Measurements from ENCODE around the gene CCDC184.
"Not testable (repeated sequence)": the region's sequence is repeated elsewhere in the genome, so short reads cannot be mapped to it uniquely, and the experiment has no call there.

Gene CCDC184

DNA sequence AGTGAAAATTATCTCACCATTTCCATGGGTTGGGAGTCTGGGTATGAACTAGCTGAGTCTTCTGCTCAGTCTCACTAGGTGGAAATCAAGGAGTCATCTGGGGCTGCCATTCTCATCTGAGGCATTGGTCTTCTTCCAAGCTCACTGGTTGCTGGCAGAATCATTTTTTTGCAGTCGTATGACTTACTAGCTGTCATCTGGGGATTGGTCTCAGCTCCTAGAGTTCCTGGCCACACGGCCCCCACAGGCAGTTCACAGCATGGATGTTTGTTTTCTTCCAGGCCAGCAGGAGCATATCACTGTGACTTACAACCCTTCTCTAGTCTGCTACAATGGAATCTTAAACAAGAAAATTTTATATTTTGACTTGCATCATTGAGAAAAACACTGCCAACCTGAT is 38.2 kb downstream of the CCDC184 start:
- Histone ChIP-seq H4K20me1 (ENCODE audit: insufficient read depth) (no peaks in the 10 kb centered on the region), H3K4me1 (ENCODE audit: low read depth, poor library complexity, severe bottlenecking) (no peaks in the 10 kb centered on the region), H3K4me2 (no peak overlapping the region), H3K36me3 (ENCODE audit: insufficient read depth) (no peaks in the 10 kb centered on the region), H3K27ac (no peak overlapping the region), H3K27me3 (ENCODE audit: insufficient read depth, low read depth) (no peaks in the 10 kb centered on the region), H3K9ac (no peak overlapping the region), H3K79me2 (ENCODE audit: insufficient read depth, low read depth) (no peaks in the 10 kb centered on the region), H2AFZ (ENCODE audit: low read depth) (no peak overlapping the region), H3K4me3 (IDR thresholded peaks at IDR 0.05; ENCODE audit: insufficient read depth, low read depth, low read length) (no peak overlapping the region)
- TF ChIP-seq CTCF (conservative IDR thresholded peaks at IDR 0.05; ENCODE audit: low read depth, low read length) = no peak

DNA sequence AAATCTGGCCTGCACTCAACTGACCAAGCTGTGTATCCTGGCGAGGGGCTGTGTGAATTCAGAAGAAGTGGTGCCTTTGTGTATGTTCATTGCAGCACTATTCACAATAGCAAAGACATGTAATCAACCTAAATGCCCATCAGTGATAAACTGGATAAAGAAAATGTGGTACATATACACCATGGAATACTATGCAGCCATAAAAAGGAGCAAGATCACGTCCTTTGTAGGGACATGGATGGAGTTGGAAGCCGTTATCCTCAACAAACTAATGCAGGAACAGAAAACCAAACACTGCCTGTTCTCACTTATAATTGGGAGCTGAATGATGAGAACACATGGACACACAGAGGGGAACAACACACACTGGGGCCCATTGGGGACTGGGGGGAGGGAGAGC is 41.1 kb downstream of the CCDC184 start:
- H3K27me3 ChIP-seq (ENCODE audit: insufficient read depth, low read depth); H4K20me1 ChIP-seq (ENCODE audit: insufficient read depth); H2AFZ ChIP-seq (ENCODE audit: low read depth); H3K9ac ChIP-seq; H3K27ac ChIP-seq; H3K4me3 ChIP-seq (IDR thresholded peaks at IDR 0.05; ENCODE audit: insufficient read depth, low read depth, low read length); H3K79me2 ChIP-seq (ENCODE audit: insufficient read depth, low read depth); H3K36me3 ChIP-seq (ENCODE audit: insufficient read depth); H3K4me2 ChIP-seq; H3K4me1 ChIP-seq (ENCODE audit: low read depth, poor library complexity, severe bottlenecking): not testable (repeated sequence)

GRCh38 chr12:48231169-48231958 is 47.9 kb downstream of the CCDC184 start:
- not testable (repeated sequence) for H3K4me2 ChIP-seq; H3K4me3 ChIP-seq (IDR thresholded peaks at IDR 0.05; ENCODE audit: insufficient read depth, low read depth, low read length); H2AFZ ChIP-seq (ENCODE audit: low read depth); H3K27ac ChIP-seq; H3K27me3 ChIP-seq (ENCODE audit: insufficient read depth, low read depth); H4K20me1 ChIP-seq (ENCODE audit: insufficient read depth); H3K9ac ChIP-seq; H3K36me3 ChIP-seq (ENCODE audit: insufficient read depth); H3K4me1 ChIP-seq (ENCODE audit: low read depth, poor library complexity, severe bottlenecking); H3K79me2 ChIP-seq (ENCODE audit: insufficient read depth, low read depth)

Data from KMS-11 (cell line).